ENCODE results near the gene PIR. TPM values are rescaled to one million over a fixed set of nuclear protein-coding genes. Genes with fewer than 3 reads are reported as not detected.

Gene PIR
- total RNA-seq, 1 experiment from 2014 or later: 29.7 TPM

DNA sequence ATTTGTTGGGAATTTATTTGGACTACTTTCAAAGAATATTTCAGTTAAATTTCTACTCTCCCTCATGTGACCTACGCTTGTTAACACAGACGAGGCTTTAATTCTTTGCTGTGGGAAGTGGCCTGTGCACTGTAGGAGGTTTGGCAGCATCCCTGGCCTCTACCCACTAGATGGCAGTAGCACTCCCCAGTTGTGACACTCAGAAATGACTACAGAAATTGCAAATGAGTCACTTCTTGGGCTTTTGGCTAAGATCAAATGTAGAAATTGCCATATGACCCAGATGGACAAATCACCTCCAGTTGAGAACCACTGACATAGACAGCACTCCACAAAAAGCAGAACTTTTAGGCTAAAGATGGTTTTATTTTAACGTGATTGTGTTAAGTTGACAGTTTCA is 22.1 kb downstream of the PIR start:
- Histone ChIP-seq H3T11ph (ENCODE audit: low read length) (no peak overlapping the region), H3K9me3 (ENCODE audit: control insufficient read depth, low read depth, low read length) (no peaks in the 10 kb centered on the region), H3K14ac (ENCODE audit: insufficient read depth, low read length) (no peak overlapping the region), H3K4me1 (ENCODE audit: insufficient read depth, low read length) (peaks cover 7% of the 10 kb centered on the region; the same call in 1 of the 2 replicates), H3K27me3 (ENCODE audit: insufficient read depth, low read length) (no peaks in the 10 kb centered on the region), H2BK120ac (ENCODE audit: low read depth, low read length, poor library complexity, severe bottlenecking) (no peak overlapping the region), H2AFZ (ENCODE audit: low read length) (no peak overlapping the region), H3K18ac (ENCODE audit: insufficient read length, low read depth, low read length) (no peak overlapping the region), H4K91ac (ENCODE audit: insufficient read length, low read depth, low read length) (no peak overlapping the region), H3K56ac (ENCODE audit: insufficient read length, low read depth, low read length) (no peak overlapping the region), H4K5ac (ENCODE audit: insufficient read length, low read depth, low read length) (no peak overlapping the region), H2BK5ac (ENCODE audit: insufficient read length, low read length) (no peak overlapping the region), H3K23ac (ENCODE audit: insufficient read length, low read depth, low read length) (no peak overlapping the region), H3K79me1 (ENCODE audit: insufficient read depth, low read depth, low read length, poor library complexity, severe bottlenecking) (no peaks in the 10 kb centered on the region), H3K4me2 (ENCODE audit: insufficient read depth, insufficient read length, low read length) (no peak overlapping the region), H2BK12ac (ENCODE audit: insufficient read length, low read depth, low read length) (no peak overlapping the region), H3K79me2 (ENCODE audit: insufficient read depth, low read length) (no peaks in the 10 kb centered on the region), H3K27ac (ENCODE audit: insufficient read length, low read depth, low read length) (no peak overlapping the region), H2AK5ac (ENCODE audit: insufficient read length, low read length) (no peak overlapping the region), H2BK15ac (ENCODE audit: low read depth, low read length) (no peak overlapping the region), H3K9ac (ENCODE audit: extremely low read depth, insufficient read length, low read length) (no peak overlapping the region), H3K4ac (ENCODE audit: low read depth, low read length) (no peak overlapping the region), H2BK20ac (ENCODE audit: low read depth, low read length, poor library complexity, severe bottlenecking) (no peak overlapping the region), H3K23me2 (ENCODE audit: insufficient read length, low read depth, low read length, poor library complexity, severe bottlenecking) (no peaks in the 10 kb centered on the region), H4K8ac (replicated peaks; ENCODE audit: insufficient read length, low read depth, low read length) (no peak overlapping the region), H4K20me1 (ENCODE audit: control insufficient read depth, insufficient read depth, insufficient read length) (no peaks in the 10 kb centered on the region)
- Mint-ChIP-seq H3K27ac (no peak overlapping the region), H3K4me1 (peaks cover 26 to 33% of the 10 kb centered on the region in 2 experiments), H3K27me3 (ENCODE audit: low read depth) (no peaks in the 10 kb centered on the region), H3K9me3 (no peaks in the 10 kb centered on the region), H3K4me3 (no peak overlapping the region), H3K36me3 (ENCODE audit: insufficient read depth in 1 of 3, low read depth in 3 of 3) (no peaks in the 10 kb centered on the region; a peak in 2 of 7 replicates)
- DNase-seq: peak; percentile 72
- peak; percentile 92 for TF ChIP-seq CTCF (conservative IDR thresholded peaks at IDR 0.05)
- no CpG with 5 or more reads among the region's 3 CpGs for WGBS (ENCODE audit: extremely low coverage, insufficient read length, low lambda C conversion rate)

All from H9 (cell line).